ENCODE measurements around the gene ABCC8. TPM values are rescaled to one million over a fixed set of nuclear protein-coding genes. Genes with fewer than 3 reads are reported as not detected.

The ABCC8 gene
- total RNA-seq (0.88 and 2.2 TPM in 2 replicates), polyA plus RNA-seq (0.89 TPM in 1 of 2 replicates, not detected in the other)

GRCh38 chr11:17476317-17477083, at the start of gene ABCC8:
TSS of gene ABCC8 (minus strand) at chr11:17476845. CDS start at chr11:17476776, 69 bp downstream.
- Histone ChIP-seq H3K27me3 (peaks cover 78% of the 10 kb centered on the region), H2AFZ (peak within 1 kb of the TSS; percentile 35), H3K27ac (no peak within 1 kb of the TSS), H3K36me3 (replicated peaks; ENCODE audit: insufficient read depth, low read depth) (no peaks in the 10 kb centered on the region), H4K20me1 (ENCODE audit: insufficient read depth, poor library complexity, severe bottlenecking) (no peaks in the 10 kb centered on the region), H3K4me2 (peak within 1 kb of the TSS; percentile 90), H3K4me3 (no peak within 1 kb of the TSS), H3K4me1 (ENCODE audit: insufficient read depth) (no peaks in the 10 kb centered on the region), H3K9me3 (ENCODE audit: low read depth) (no peaks in the 10 kb centered on the region), H3K9me2 (replicated peaks; ENCODE audit: insufficient read depth) (no peaks in the 10 kb centered on the region), H3K79me2 (no peaks in the 10 kb centered on the region)
- WGBS (ENCODE audit: low lambda C conversion rate, missing lambda C conversion rate) = 2% methylated on average over 43 of the region's 80 CpGs
- TF ChIP-seq EZH2 (IDR thresholded peaks at IDR 0.05; ENCODE audit: borderline replicate concordance) (no peak), CTCF (IDR thresholded peaks at IDR 0.05; ENCODE audit: poor library complexity) (no peak), EZH2phosphoT487 (IDR thresholded peaks at IDR 0.05; ENCODE audit: low read depth, severe bottlenecking, unreplicated experiment) (no peak)
- DNase-seq (ENCODE audit: low spot score) = peak; percentile 30

GRCh38 chr11:17526326-17526725, 49.7 kb upstream of the ABCC8 start:
- no peak for DNase-seq (ENCODE audit: low spot score)
- no peaks in the 10 kb centered on the region for H3K27me3 ChIP-seq
- H3K79me2 ChIP-seq = peaks cover 19% of the 10 kb centered on the region
- no peak overlapping the region for H3K4me3 ChIP-seq
- no peaks in the 10 kb centered on the region for H3K9me3 ChIP-seq (ENCODE audit: low read depth)
- no peak for TF ChIP-seq EZH2 (IDR thresholded peaks at IDR 0.05; ENCODE audit: borderline replicate concordance)
- TF ChIP-seq EZH2phosphoT487 (IDR thresholded peaks at IDR 0.05; ENCODE audit: low read depth, severe bottlenecking, unreplicated experiment) = no peak
- no peak for TF ChIP-seq CTCF (IDR thresholded peaks at IDR 0.05; ENCODE audit: poor library complexity)
- H4K20me1 ChIP-seq (ENCODE audit: insufficient read depth, poor library complexity, severe bottlenecking) = no peaks in the 10 kb centered on the region
- H3K36me3 ChIP-seq (replicated peaks; ENCODE audit: insufficient read depth, low read depth) = no peaks in the 10 kb centered on the region
- no peak overlapping the region for H3K27ac ChIP-seq
- no peak overlapping the region for H2AFZ ChIP-seq
- H3K4me2 ChIP-seq = no peak overlapping the region
- 96% methylated on average over 11 of the region's 13 CpGs for WGBS (ENCODE audit: low lambda C conversion rate, missing lambda C conversion rate)
- peaks cover 6% of the 10 kb centered on the region for H3K4me1 ChIP-seq (ENCODE audit: insufficient read depth)
- no peaks in the 10 kb centered on the region for H3K9me2 ChIP-seq (replicated peaks; ENCODE audit: insufficient read depth)

GRCh38 chr11:17525570-17525969, 48.9 kb upstream of the ABCC8 start:
- Histone ChIP-seq H3K36me3 (replicated peaks; ENCODE audit: insufficient read depth, low read depth) (no peaks in the 10 kb centered on the region), H3K4me1 (ENCODE audit: insufficient read depth) (no peaks in the 10 kb centered on the region), H3K4me3 (no peak overlapping the region), H3K9me3 (ENCODE audit: low read depth) (no peaks in the 10 kb centered on the region), H2AFZ (no peak overlapping the region), H3K27ac (no peak overlapping the region), H3K9me2 (replicated peaks; ENCODE audit: insufficient read depth) (no peaks in the 10 kb centered on the region), H3K79me2 (peaks cover 18% of the 10 kb centered on the region), H3K27me3 (no peaks in the 10 kb centered on the region), H3K4me2 (no peak overlapping the region), H4K20me1 (ENCODE audit: insufficient read depth, poor library complexity, severe bottlenecking) (no peaks in the 10 kb centered on the region)
- 76% methylated on average over 4 of the region's 4 CpGs for WGBS (ENCODE audit: low lambda C conversion rate, missing lambda C conversion rate)
- TF ChIP-seq EZH2 (IDR thresholded peaks at IDR 0.05; ENCODE audit: borderline replicate concordance) (no peak), EZH2phosphoT487 (IDR thresholded peaks at IDR 0.05; ENCODE audit: low read depth, severe bottlenecking, unreplicated experiment) (no peak), CTCF (IDR thresholded peaks at IDR 0.05; ENCODE audit: poor library complexity) (no peak)
- no peak for DNase-seq (ENCODE audit: low spot score)

Measured in hepatocyte (in vitro differentiated cells).